ENCODE measurements around the gene CEMIP.

The CEMIP gene

DNA sequence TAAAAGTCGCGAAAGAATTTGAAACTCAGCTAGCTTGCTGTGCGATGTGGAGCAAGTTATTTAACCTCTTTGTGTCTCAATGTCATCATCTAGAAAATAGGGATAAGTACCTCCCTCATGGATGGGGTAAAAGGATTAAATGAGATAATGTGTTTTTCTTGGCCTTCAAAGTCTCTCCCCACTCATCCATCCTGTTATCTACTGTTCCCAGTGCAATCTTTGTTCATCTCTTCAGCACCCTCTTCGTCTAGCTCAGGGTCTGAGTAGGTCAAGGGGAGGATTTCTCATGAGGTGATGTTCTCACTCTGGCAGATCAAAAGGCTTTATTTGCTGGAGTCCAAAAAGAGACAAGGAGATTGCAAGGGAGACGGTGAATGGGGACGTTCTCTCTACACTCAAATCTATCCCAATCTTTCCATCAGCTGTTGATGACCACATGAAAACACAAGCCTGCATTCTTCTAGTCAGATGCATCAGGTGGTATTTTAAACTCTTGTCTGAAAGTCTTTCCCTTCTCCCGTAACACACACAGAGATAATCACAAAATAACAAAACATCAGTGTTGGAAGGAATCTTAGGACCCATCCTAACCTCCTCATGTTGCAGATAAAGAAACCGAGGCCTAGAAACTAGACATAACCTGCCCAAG, 209.1 kb downstream of the CEMIP start:
- no peaks in the 10 kb centered on the region for H3K9me3 ChIP-seq
- peaks cover 65% of the 10 kb centered on the region for H3K4me1 ChIP-seq
- H3K27me3 ChIP-seq = no peaks in the 10 kb centered on the region
- no peak for TF ChIP-seq Cebpa-rat (IDR thresholded peaks at IDR 0.05)
- peaks cover 58% of the 10 kb centered on the region for H4K20me1 ChIP-seq
- peak overlapping the region; percentile 94 for H3K4me3 ChIP-seq
- H3K9ac ChIP-seq = peak overlapping the region; percentile 93
- peak overlapping the region; percentile 92 for H3K27ac ChIP-seq
- H3K36me3 ChIP-seq = peaks cover 16% of the 10 kb centered on the region; the same call in 1 of the 2 replicates
- peak overlapping the region; percentile 99 for H3K4me2 ChIP-seq

- Histone ChIP-seq H3K27ac (peak overlapping the region; percentile 92), H3K4me1 (peaks cover 65% of the 10 kb centered on the region), H3K4me3 (peak overlapping the region; percentile 94), H3K27me3 (no peaks in the 10 kb centered on the region), H3K9ac (peak overlapping the region; percentile 93), H3K36me3 (peaks cover 13% of the 10 kb centered on the region; the same call in 1 of the 2 replicates), H3K9me3 (no peaks in the 10 kb centered on the region), H3K4me2 (peak overlapping the region; percentile 99), H4K20me1 (peaks cover 50% of the 10 kb centered on the region)
- TF ChIP-seq Cebpa-rat (IDR thresholded peaks at IDR 0.05) = no peak
These were observed 209.9 kb downstream of the CEMIP start for GRCh38 chr15:80989081-80989517.

- H3K27me3 ChIP-seq = no peaks in the 10 kb centered on the region
- H3K4me3 ChIP-seq = peak within 1 kb of the TSS; percentile 94
- H3K9ac ChIP-seq = peak within 1 kb of the TSS; percentile 93
- TF ChIP-seq Cebpa-rat (IDR thresholded peaks at IDR 0.05) = no peak
- peaks cover 43% of the 10 kb centered on the region for H4K20me1 ChIP-seq
- H3K9me3 ChIP-seq = no peaks in the 10 kb centered on the region
- H3K36me3 ChIP-seq = peaks cover 12% of the 10 kb centered on the region; the same call in 1 of the 2 replicates
- peak within 1 kb of the TSS; percentile 92 for H3K27ac ChIP-seq
- H3K4me1 ChIP-seq = peaks cover 60% of the 10 kb centered on the region
- peak within 1 kb of the TSS; percentile 99 for H3K4me2 ChIP-seq
These were observed 210.6 kb downstream of the CEMIP start, which contains the start of gene MESD for GRCh38 chr15:80989518-80990478. Gene MESD (minus strand): TSS chr15:80989819. CDS start chr15:80989791, 28 bp downstream.

- Histone ChIP-seq H3K9me3 (no peaks in the 10 kb centered on the region), H3K4me1 (peaks cover 49% of the 10 kb centered on the region), H3K4me3 (no peak overlapping the region), H3K27ac (no peak overlapping the region), H3K9ac (no peak overlapping the region), H4K20me1 (peaks cover 32% of the 10 kb centered on the region), H3K4me2 (peak overlapping the region; percentile 77; the same call in 1 of the 2 replicates), H3K27me3 (no peaks in the 10 kb centered on the region), H3K36me3 (0 out of 2 replicates have a peak, but pooled peaks cover 3% of the 10 kb centered on the region)
- no peak for TF ChIP-seq Cebpa-rat (IDR thresholded peaks at IDR 0.05)
These were observed 211.8 kb downstream of the CEMIP start for GRCh38 chr15:80990955-80991354.

DNA sequence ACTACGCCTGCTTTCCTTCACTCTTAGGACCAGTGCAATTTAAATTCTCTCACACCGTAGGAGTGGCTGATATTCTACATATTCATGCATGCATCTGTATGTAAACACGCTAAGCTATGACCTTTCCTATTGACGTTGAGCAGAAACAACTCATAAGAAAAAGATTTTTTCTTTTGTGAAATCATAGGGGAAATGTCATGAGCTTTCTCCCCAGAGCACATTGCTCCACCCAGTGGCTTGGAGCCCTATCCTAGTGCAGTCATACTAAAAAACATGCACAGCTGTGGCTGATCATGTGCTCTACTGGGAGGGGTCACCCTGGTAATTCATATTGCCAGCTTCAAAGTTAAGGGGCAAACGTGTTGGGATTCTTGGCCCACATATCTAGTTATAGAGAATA, 212.3 kb downstream of the CEMIP start:
- Histone ChIP-seq H3K27ac (no peak overlapping the region), H3K27me3 (no peaks in the 10 kb centered on the region), H3K9me3 (0 out of 2 replicates have a peak, but pooled peaks cover 3% of the 10 kb centered on the region), H3K9ac (no peak overlapping the region), H3K4me3 (no peak overlapping the region), H3K4me1 (peaks cover 46% of the 10 kb centered on the region), H3K36me3 (0 out of 2 replicates have a peak, but pooled peaks cover 3% of the 10 kb centered on the region), H4K20me1 (peaks cover 27% of the 10 kb centered on the region), H3K4me2 (peak overlapping the region; percentile 77)
- no peak for TF ChIP-seq Cebpa-rat (IDR thresholded peaks at IDR 0.05)

DNA sequence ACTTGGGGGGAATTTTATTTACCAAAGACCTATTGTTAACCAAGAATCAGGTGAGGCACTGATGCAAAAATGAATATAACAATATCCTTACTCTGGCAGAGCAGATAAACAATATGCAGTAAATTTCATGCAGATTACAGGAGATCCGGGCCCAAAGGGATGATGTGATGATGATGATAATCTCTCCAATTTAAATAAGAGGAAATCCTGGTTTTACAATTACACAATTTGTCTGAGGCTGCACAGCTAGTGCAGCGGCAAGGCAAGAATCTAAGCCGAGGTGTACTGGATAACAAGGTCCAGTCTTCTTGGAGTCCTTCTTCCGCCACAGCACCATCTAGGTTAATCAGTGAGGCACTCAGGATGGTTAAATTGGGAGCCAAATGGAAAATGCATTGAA, 212.8 kb downstream of the CEMIP start:
- Histone ChIP-seq H3K36me3 (0 out of 2 replicates have a peak, but pooled peaks cover 3% of the 10 kb centered on the region), H3K27ac (no peak overlapping the region), H4K20me1 (peaks cover 21% of the 10 kb centered on the region), H3K4me3 (no peak overlapping the region), H3K4me2 (no peak overlapping the region), H3K9ac (no peak overlapping the region), H3K9me3 (0 out of 2 replicates have a peak, but pooled peaks cover 6% of the 10 kb centered on the region), H3K27me3 (no peaks in the 10 kb centered on the region), H3K4me1 (peaks cover 40% of the 10 kb centered on the region)
- TF ChIP-seq Cebpa-rat (IDR thresholded peaks at IDR 0.05) = no peak

GRCh38 chr15:80992441-80992840, 213.3 kb downstream of the CEMIP start:
- no peak overlapping the region for H3K27ac ChIP-seq
- no peaks in the 10 kb centered on the region for H3K36me3 ChIP-seq
- H3K4me1 ChIP-seq = peaks cover 36% of the 10 kb centered on the region
- 0 out of 2 replicates have a peak, but pooled peaks cover 6% of the 10 kb centered on the region for H3K9me3 ChIP-seq
- no peak overlapping the region for H3K9ac ChIP-seq
- no peaks in the 10 kb centered on the region for H3K27me3 ChIP-seq
- H4K20me1 ChIP-seq = peaks cover 17% of the 10 kb centered on the region
- H3K4me2 ChIP-seq = no peak overlapping the region
- TF ChIP-seq Cebpa-rat (IDR thresholded peaks at IDR 0.05) = no peak
- H3K4me3 ChIP-seq = no peak overlapping the region

GRCh38 chr15:80996247-80996646, 217.1 kb downstream of the CEMIP start:
- Histone ChIP-seq H3K4me1 (peaks cover 26% of the 10 kb centered on the region), H3K4me3 (no peak overlapping the region)

GRCh38 chr15:80997692-80998091, 218.5 kb downstream of the CEMIP start:
- no peak for TF ChIP-seq Cebpa-rat (IDR thresholded peaks at IDR 0.05)
- Histone ChIP-seq H3K27me3 (no peaks in the 10 kb centered on the region), H3K9ac (no peak overlapping the region), H3K4me2 (no peak overlapping the region), H4K20me1 (peaks cover 10% of the 10 kb centered on the region), H3K4me3 (no peak overlapping the region), H3K27ac (no peak overlapping the region), H3K4me1 (peaks cover 25% of the 10 kb centered on the region), H3K36me3 (peaks cover 4% of the 10 kb centered on the region), H3K9me3 (0 out of 2 replicates have a peak, but pooled peaks cover 6% of the 10 kb centered on the region)

More at GRCh38 chr15:80996247-80996646, 217.1 kb downstream of the CEMIP start:
- Histone ChIP-seq H3K9me3 (0 out of 2 replicates have a peak, but pooled peaks cover 6% of the 10 kb centered on the region), H3K27me3 (no peaks in the 10 kb centered on the region), H3K9ac (no peak overlapping the region), H3K36me3 (no peaks in the 10 kb centered on the region), H4K20me1 (no peaks in the 10 kb centered on the region), H3K27ac (no peak overlapping the region), H3K4me2 (no peak overlapping the region)
- TF ChIP-seq Cebpa-rat (IDR thresholded peaks at IDR 0.05) = no peak
